ENCODE data around the gene CALML3.

DNA sequence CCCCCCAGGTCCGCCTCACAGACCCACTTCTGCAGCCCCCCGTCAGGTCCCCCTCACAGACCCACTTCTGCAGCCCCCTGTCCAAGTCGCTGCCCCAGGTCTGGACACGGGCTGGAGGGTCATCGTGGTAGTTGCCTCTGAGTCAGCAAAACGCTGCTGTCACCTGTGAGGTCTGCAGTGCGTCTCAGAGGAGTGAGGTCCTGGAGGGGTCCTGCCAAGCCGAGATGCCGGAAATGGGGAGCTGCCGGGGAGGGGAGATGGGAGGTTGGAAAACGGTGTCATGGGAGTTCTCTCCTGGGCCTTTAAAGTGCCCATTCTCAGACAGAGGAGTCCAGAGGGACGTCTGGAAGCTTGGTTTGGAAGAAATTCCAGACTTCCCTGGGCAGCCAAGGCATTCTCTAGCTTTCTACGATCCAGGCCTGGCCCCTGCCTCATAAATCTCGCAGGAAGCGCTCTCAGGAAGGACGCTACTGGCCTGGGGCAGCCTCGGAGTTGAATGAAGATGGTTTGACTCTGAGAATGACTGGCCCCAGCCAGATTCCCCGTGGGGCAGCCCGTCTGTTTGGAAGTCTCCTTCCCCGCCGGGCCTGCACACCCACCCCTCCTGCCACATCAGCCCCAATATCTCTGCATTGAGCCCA lies 38.7 kb downstream of the CALML3 start:
- TF ChIP-seq, protein P1, sequence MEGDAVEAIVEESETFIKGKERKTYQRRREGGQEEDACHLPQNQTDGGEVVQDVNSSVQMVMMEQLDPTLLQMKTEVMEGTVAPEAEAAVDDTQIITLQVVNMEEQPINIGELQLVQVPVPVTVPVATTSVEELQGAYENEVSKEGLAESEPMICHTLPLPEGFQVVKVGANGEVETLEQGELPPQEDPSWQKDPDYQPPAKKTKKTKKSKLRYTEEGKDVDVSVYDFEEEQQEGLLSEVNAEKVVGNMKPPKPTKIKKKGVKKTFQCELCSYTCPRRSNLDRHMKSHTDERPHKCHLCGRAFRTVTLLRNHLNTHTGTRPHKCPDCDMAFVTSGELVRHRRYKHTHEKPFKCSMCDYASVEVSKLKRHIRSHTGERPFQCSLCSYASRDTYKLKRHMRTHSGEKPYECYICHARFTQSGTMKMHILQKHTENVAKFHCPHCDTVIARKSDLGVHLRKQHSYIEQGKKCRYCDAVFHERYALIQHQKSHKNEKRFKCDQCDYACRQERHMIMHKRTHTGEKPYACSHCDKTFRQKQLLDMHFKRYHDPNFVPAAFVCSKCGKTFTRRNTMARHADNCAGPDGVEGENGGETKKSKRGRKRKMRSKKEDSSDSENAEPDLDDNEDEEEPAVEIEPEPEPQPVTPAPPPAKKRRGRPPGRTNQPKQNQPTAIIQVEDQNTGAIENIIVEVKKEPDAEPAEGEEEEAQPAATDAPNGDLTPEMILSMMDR (IDR thresholded peaks at IDR 0.05; ENCODE audit: low read depth, low read length): no peak
- no peak for TF ChIP-seq EZH2phosphoT487 (IDR thresholded peaks at IDR 0.05; ENCODE audit: low read depth)

Data from OCI-LY3 (cell line).